ENCODE measurements around the gene PRR19.

PRR19 gene

DNA sequence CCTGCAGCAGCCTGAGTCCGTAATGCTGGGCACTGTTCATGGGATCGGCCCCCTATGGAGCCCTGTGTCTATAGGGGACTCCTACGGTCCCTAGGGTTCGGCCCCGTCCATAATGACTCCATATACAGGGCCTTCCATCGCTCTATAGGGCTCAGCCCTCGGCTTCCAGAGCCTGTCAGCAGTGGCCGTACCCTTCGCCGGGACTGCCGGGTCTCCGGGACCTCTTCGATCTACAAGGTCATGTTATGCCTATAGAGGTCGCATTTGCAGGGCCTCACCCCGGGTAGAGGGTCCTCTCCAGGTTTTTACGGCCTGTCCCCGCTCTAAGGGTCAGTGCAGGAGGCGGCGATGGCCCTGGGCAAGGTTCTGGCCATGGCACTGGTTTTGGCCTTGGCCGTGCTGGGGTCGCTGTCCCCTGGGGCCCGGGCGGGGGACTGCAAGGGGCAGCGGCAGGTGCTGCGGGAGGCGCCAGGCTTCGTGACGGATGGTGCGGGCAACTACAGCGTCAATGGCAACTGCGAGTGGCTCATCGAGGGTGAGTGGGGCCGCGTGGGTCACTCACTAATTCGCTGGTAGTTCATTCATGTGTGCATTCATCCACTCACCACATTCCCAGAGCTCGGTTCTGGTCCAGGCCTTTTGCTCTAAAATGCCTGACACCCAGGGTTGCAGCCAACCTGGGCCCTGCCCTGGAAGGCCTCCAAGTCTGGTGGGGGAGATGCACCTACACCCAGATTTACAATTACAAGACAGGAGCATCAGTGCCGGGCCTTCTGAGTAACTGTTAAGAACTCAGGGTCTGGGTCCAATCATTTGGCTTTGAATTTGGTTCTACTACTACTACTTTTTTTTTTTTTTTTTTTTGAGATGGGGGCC, 24.2 kb downstream of the PRR19 start:
- Histone ChIP-seq H3K27me3 (ENCODE audit: control insufficient read depth, low read length) (no peaks in the 10 kb centered on the region), H3K27ac (ENCODE audit: low read depth, low read length) (peak overlapping the region; percentile 42), H3K36me3 (ENCODE audit: control insufficient read depth, low read length) (peaks cover 4% of the 10 kb centered on the region), H3K79me2 (ENCODE audit: control insufficient read depth, low read length) (peaks cover 50% of the 10 kb centered on the region), H3K9me3 (ENCODE audit: control insufficient read depth, insufficient read depth, low read length) (no peaks in the 10 kb centered on the region), H3K4me2 (ENCODE audit: low read length) (peak overlapping the region; percentile 79), H4K20me1 (ENCODE audit: control insufficient read depth, insufficient read depth, low read depth, low read length) (0 out of 2 replicates have a peak, but pooled peaks cover 4% of the 10 kb centered on the region), H3F3A (ENCODE audit: control insufficient read depth, insufficient read depth) (peaks cover 3% of the 10 kb centered on the region; the same call in 1 of the 2 replicates), H3K4me3 (ENCODE audit: low read length) (peak overlapping the region; percentile 93), H3K9me2 (replicated peaks; ENCODE audit: control insufficient read depth, low read length) (no peaks in the 10 kb centered on the region), H3K4me1 (ENCODE audit: control insufficient read depth, low read length) (peaks cover 27% of the 10 kb centered on the region)
- TF ChIP-seq, protein P1, sequence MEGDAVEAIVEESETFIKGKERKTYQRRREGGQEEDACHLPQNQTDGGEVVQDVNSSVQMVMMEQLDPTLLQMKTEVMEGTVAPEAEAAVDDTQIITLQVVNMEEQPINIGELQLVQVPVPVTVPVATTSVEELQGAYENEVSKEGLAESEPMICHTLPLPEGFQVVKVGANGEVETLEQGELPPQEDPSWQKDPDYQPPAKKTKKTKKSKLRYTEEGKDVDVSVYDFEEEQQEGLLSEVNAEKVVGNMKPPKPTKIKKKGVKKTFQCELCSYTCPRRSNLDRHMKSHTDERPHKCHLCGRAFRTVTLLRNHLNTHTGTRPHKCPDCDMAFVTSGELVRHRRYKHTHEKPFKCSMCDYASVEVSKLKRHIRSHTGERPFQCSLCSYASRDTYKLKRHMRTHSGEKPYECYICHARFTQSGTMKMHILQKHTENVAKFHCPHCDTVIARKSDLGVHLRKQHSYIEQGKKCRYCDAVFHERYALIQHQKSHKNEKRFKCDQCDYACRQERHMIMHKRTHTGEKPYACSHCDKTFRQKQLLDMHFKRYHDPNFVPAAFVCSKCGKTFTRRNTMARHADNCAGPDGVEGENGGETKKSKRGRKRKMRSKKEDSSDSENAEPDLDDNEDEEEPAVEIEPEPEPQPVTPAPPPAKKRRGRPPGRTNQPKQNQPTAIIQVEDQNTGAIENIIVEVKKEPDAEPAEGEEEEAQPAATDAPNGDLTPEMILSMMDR (IDR thresholded peaks at IDR 0.05; ENCODE audit: low read depth, low read length, poor library complexity, severe bottlenecking) = peak; percentile 56
- no peak for TF ChIP-seq EZH2phosphoT487 (IDR thresholded peaks at IDR 0.05; ENCODE audit: borderline replicate concordance, low read length)

DNA sequence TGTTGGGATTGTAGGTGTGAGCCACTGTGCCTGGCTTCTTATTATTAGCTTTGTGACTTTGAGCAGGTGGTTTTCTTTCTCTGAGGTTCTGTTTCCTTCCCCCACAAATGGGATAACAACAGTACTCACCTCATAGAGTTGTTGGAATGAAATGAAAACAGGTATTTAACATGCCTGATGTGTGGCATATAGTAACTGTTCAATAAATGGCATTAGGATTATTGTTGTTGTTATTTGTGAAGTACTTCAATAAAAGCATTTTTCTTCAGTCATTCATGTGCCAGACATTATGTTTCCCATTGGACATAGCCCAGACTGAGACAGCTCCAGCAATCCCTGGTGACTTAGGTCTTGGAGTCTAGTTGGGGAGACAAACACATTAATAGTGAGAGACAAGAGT, 25.0 kb downstream of the PRR19 start:
- Histone ChIP-seq H3K79me2 (ENCODE audit: control insufficient read depth, low read length) (peaks cover 50% of the 10 kb centered on the region), H3K27ac (ENCODE audit: low read depth, low read length) (no peak overlapping the region), H3K9me2 (replicated peaks; ENCODE audit: control insufficient read depth, low read length) (no peaks in the 10 kb centered on the region), H3K4me1 (ENCODE audit: control insufficient read depth, low read length) (peaks cover 27% of the 10 kb centered on the region), H3K36me3 (ENCODE audit: control insufficient read depth, low read length) (peaks cover 4% of the 10 kb centered on the region), H3K4me2 (ENCODE audit: low read length) (peak overlapping the region; percentile 79), H3K9me3 (ENCODE audit: control insufficient read depth, insufficient read depth, low read length) (no peaks in the 10 kb centered on the region), H3K4me3 (ENCODE audit: low read length) (peak overlapping the region; percentile 93), H3F3A (ENCODE audit: control insufficient read depth, insufficient read depth) (peaks cover 3% of the 10 kb centered on the region; the same call in 1 of the 2 replicates), H3K27me3 (ENCODE audit: control insufficient read depth, low read length) (no peaks in the 10 kb centered on the region), H4K20me1 (ENCODE audit: control insufficient read depth, insufficient read depth, low read depth, low read length) (0 out of 2 replicates have a peak, but pooled peaks cover 4% of the 10 kb centered on the region)
- TF ChIP-seq, protein P1 (IDR thresholded peaks at IDR 0.05; ENCODE audit: low read depth, low read length, poor library complexity, severe bottlenecking) = no peak
- TF ChIP-seq EZH2phosphoT487 (IDR thresholded peaks at IDR 0.05; ENCODE audit: borderline replicate concordance, low read length) = no peak

DNA sequence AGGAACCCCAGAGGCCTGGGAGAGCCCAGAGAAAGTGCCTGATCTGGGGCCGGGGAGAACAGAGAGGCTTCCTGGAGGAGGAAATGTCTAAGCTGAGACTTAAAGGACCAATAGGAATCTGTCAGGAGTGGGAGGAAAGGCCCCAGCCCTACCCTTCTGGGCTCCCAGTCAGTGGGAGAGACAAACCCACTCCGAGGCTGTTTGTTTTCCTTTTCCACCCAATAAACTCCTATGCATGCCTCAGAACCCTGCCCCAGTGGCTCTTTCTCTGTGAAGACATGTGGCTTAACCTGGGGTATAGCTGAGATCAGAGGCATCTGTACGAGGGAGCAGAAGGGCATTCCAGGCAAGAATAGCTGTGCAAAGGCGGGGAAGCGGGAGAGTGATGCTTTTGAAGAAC, 25.4 kb downstream of the PRR19 start:
- Histone ChIP-seq H3K4me1 (ENCODE audit: control insufficient read depth, low read length) (peaks cover 27% of the 10 kb centered on the region), H3K9me3 (ENCODE audit: control insufficient read depth, insufficient read depth, low read length) (no peaks in the 10 kb centered on the region), H3K79me2 (ENCODE audit: control insufficient read depth, low read length) (peaks cover 50% of the 10 kb centered on the region), H3K36me3 (ENCODE audit: control insufficient read depth, low read length) (peaks cover 4% of the 10 kb centered on the region), H3K4me2 (ENCODE audit: low read length) (peak overlapping the region; percentile 79), H3K27me3 (ENCODE audit: control insufficient read depth, low read length) (no peaks in the 10 kb centered on the region), H3F3A (ENCODE audit: control insufficient read depth, insufficient read depth) (peaks cover under 1% of the 10 kb centered on the region; the same call in 1 of the 2 replicates), H3K9me2 (replicated peaks; ENCODE audit: control insufficient read depth, low read length) (no peaks in the 10 kb centered on the region), H4K20me1 (ENCODE audit: control insufficient read depth, insufficient read depth, low read depth, low read length) (0 out of 2 replicates have a peak, but pooled peaks cover 4% of the 10 kb centered on the region), H3K27ac (ENCODE audit: low read depth, low read length) (no peak overlapping the region), H3K4me3 (ENCODE audit: low read length) (no peak overlapping the region)
- TF ChIP-seq EZH2phosphoT487 (IDR thresholded peaks at IDR 0.05; ENCODE audit: borderline replicate concordance, low read length) = no peak
- TF ChIP-seq, protein P1 (IDR thresholded peaks at IDR 0.05; ENCODE audit: low read depth, low read length, poor library complexity, severe bottlenecking) = no peak

All from DOHH2 (cell line).